ENCODE results near the gene C22orf15.
"Not testable (repeated sequence)": the region's sequence is repeated elsewhere in the genome, so short reads cannot be mapped to it uniquely, and the experiment has no call there.

C22orf15 gene, protein sequence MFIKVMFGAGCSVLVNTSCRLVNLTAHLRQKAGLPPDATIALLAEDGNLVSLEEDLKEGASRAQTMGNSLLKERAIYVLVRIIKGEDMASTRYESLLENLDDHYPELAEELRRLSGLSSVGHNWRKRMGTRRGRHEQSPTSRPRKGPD

DNA sequence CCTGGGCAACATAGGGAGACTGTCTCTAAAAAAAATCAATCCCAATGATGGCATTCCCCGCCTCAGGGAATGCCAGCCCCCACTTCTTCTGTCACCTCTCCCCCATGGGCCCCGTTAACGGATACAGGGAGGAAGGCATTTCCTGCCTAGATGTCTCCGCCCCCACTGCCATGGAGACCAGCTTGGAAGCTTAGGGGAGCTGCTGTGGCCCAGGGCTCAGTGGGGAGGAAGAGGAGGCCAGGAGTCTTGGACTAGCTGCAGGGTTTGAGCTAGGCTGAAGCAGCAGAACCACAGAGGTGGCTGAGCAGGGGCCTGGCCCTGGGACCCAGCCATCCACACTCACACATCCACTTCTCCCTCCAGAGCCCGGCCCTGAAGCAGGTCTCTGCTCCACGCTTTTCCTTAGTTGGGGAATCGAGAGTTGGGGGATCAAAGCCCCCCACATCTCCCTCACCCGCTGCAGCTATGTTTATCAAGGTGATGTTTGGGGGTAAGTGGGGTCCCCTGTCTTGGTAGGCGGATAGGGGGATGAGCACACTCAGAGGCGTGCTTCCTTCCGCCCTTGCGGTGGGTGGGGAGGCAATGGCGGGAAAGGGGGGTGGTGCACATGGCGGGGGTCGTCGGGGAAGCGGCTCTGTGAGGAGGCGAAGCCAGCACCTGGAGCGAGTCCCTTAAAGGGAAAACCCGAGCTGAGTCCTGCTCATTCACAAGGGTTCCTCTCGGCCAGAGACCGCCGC is at the start of gene C22orf15:
TSS of gene C22orf15 (plus strand) at position 149 of the 737 bp plus-strand sequence. CDS start at position 466, 317 bp downstream.
- DNase-seq = no peak

DNA sequence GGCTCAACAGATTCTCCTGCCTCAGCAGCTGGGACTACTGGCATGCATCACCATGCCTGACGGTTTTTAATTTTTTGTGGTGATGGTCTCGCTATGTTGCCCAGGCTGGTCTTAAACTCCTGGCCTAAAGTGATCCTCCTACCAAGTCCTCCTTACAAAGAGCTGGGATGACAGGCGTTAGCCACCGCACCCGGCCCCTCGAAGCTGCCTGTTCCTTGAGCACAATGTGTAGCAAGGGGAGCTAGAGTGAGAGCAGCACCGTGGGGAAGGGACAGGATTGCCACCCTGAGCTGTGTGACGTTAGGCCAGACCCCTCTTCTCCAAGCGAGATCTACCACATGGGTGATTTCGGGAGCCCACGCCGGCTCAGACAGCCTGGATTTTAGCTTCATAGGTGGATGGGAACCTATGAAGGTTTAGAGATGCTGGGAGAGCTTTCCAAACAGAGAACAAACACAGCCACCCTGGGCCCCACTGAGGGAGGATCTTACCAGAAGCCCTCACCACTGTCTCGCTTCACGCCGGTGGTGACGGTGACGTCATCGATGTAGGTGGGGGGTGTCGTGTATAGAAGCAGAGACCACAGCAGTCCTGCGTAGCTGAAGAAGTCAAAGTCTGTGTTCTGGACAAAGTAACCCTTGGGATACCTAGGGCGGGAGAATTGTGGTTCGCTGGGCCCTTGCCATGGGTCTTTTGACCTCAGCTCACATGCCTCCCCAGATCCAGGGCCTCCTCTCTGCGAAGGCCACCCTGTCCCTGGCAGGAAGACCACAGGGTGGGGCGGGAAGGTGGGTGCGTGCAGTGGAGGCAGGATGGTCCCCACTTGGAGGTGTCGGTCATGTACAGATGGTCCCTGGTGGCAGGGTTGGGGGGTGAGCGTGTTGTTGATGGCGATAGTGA is 48.8 kb upstream of the C22orf15 start:
- DNase-seq = no peak

DNA sequence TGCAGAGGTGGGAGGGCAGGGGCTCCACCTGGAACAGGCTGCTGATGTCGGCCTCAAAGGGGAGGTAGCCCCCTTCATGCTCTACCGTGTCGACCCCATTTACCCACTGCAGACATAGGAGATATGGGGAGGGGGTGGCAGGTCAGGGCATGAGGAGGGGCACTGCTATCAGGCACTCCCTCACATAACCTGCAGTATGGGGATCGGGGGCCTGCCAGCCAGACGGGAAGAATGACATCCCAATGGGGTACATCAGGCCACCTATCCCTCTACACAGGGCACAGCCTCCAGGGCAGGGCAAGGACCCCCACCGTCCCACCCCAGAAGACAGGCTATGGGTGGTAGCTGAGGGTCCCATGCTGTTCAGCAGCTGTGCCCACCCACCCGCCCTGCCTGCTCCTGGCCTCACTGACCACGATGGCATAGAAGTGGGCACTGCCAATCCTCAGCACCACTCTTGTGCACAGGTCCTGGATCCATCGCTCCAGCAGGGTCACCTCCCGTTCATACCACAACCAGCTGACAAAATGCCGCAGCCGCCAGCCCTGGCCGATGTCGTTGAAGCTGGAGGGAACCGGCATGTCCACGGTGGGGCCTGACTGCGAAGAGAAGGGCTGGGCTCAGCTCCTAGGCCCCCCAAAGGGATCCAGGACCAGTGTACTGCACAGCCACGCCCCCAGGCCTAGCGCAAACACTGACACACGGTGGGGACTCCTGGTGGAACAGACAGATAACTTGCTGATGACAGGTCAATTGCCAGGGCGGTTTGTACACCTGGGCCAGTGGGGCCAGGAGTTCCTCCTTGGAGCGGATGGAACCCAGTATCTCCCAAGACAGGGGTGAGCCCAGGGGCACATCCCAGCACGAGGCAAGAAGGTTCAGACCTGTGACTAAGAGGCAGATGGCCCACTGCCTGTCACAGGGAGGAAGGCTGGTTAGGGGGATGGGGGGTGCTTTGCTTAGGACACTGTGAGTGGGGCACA is 47.9 kb upstream of the C22orf15 start:
- DNase-seq = no peak

DNA sequence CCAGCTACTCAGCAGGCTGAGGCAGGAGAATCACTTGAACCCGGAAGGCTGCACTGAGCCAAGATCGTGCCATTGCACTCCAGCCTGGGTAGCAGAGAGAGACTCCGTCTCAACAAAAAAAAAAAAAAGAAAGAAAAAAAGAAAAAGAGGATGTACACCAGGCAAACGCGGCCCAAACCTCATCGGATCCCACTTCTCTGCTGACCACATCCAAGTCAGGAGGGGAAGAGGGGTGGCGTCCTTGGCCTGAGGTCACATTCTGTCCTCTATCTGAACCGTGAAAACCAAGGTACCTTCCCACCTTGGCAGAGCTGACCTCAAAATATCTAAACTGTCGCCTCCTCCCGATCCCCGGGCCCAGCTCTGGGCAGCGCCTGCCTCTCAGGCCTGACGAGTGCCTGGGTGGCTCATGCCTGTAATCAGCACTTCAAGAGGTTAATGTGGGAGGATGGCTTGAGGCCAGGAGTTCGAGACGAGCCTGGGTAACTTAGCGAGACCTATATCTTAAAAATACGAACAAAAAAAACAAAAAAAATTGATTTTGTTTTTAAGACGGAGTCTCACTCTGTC is 46.9 kb upstream of the C22orf15 start:
- no peak for DNase-seq

DNA sequence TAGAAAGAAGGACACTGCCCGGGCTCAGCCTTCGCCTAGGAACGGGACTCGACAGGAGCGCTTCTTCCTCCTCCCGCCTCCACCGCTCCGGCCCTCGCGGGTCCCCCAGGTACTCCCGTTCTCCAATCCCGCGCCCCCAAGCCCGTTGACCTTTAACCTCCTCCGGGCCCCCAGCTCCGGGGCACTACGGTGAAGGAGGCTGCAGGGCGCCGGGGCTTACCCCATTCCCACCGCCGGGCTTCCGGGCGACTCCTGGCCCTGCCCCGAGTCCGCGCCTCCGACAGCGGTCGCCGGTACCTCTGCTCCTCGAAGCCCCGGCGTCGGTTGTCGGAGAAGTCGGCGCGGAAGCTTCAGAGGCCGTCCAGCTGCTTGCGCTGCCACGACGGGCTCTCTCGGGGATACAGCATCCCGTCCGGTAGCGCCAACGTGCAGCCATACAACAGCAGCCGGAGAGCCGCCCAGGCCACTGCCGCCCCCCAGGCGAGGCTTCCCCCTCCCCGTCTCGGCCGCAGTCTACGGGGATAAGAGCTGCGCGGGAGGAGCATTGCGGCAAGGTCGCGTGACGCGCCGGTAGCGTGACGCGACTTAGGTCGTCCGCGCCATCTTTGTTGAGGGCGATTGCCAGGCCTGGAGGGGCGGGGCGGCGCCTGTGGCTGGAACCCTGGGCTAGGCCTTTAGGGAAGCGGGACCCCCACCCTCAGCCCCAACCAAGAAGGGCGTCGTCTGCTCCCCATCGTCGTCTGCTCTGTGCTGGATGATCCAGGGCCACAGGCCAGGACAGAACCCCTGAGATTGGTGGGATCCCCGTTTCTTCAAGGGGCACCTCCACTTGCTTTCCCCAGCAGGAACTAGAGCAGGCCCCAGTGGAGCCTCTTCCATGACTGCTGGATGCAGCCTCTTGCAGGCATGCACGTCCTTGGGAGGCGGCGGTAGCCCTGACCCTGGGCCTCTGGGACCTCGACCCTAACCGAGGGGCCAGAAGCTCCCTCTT is 45.7 kb upstream of the C22orf15 start:
- DNase-seq = peak; percentile 27

DNA sequence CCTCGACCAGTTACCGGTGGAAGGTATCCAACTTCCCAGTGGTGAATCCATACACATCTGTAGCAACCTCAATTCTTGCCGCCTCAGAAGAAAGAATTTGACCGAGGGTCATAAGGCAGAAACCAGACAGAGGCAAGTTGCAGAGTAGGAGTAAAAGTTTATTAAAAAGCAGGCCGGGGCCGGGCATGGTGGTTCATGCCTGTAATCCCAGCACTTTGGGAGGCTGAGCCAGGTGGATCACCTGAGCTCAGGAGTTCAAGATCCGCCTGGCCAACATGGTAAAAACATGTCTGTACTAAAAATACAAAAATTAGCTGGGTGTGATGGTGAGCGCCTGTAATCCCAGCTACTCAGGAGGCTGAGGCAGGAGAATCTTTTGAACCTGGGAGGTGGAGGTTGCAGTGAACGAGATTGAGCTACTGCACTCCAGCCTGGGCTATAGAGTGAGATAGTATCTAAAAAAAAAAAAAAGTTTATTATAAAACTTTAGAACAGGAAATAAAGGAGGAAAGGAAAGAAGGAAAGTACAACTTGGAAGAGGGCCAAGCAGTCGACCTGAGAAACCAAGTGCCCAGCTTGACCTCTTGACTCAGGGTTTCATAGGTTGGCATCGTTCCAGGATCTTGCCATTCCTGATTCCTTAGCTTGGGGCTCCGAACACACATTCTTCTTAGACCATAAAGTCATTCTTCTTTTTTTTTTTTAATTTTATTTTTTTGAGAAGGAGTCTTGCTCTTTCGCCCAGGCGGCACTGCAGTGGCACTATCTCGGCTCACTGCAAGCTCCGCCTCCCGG is 44.2 kb upstream of the C22orf15 start:
- DNase-seq = no peak

DNA sequence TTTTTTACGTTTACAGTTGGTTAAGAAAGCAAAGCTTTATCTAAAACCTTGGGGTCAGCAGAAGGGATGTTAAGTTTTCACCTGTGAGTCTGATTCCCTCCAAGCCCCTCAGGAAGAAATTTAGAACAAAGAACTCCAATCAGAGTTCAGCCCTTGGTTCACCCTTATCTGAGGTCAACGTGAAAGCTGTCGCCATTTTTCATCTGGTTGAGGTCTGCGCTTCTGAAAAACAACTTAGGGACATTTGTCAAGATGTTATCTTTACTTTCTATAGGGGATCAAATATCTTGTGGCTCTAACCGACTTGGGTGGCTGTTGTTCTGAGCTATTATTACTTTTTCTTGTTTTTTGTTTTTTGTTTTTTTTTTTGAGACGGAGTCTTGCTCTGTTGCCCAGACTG is 41.9 kb upstream of the C22orf15 start:
- no peak for DNase-seq

DNA sequence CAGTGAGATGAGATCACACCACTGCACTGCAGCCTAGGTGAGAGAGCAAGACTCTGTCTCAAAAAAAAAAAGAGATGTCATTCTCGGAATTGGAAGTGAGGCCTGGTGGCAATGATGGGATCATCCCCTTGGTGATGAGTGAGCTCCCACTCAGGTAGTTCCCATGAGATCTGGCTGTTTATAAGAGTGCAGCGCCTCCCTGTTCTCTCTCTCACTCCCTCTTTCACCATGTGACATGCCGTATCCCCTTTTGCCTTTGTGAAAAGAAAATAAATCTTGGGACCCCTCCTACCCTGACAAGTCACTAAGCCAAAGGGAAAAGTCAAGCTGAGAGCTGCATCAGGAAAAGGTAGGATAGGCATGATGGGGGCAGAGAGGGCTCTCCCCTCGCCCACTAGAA is 40.6 kb upstream of the C22orf15 start:
- no peak for DNase-seq

DNA sequence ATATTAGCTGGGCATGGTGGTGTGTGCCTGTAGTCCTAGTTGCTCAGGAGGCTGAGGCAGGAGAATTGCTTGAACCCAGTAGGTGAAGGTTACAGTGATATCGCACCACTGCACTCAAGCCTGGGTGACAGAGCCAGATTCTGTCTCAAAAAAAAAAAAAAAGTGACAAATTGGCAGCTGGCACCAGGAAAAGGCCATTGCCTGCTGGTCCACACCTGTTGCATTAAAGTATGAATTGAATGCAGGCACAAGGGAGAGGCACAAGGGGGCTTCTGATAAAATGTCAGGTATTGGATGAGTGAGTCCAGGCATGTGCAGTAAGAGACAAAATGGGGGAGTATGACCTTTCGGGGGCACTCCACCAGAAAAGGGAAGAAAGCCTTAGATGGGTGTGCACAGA is 40.1 kb upstream of the C22orf15 start:
- no peak for DNase-seq

DNA sequence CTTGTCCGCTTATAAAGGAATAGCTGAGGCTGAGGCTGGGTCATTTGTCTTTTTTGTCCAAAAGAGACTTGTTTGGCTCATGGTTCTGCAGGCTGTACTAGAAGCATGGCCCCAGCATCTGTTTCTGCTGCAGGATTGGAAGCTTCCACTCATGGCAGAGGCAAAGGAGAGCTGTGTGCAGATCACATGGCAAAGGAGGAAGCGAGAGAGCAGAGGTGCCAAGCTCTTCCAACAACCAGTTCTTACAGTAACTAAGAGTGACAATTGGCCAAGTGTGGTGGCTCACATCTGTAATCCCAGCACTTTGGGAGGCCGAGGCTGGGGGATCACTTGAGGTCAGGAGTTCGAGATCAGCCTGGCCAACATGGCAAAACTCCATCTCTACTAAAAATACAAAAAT is 34.7 kb upstream of the C22orf15 start:
- not testable (repeated sequence) for DNase-seq

DNA sequence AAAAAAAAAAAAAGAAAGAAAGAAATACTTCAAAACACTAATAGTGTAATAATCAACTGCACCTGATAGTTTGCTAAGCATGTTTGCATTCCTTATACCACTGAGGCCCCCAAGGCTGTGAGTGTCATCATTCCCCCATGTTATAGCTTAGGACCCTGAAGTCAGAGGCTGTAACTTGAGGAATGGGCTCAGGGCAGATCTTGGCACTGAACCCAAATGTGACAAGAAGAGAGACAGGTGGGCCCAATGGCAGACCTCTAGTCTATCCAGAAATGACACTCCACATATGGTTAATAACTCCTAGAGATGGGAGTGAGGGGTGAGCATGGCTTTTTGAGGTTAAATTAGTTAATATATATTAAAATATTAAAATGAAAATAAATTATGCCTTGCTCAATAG is 25.1 kb upstream of the C22orf15 start:
- DNase-seq = no peak

DNA sequence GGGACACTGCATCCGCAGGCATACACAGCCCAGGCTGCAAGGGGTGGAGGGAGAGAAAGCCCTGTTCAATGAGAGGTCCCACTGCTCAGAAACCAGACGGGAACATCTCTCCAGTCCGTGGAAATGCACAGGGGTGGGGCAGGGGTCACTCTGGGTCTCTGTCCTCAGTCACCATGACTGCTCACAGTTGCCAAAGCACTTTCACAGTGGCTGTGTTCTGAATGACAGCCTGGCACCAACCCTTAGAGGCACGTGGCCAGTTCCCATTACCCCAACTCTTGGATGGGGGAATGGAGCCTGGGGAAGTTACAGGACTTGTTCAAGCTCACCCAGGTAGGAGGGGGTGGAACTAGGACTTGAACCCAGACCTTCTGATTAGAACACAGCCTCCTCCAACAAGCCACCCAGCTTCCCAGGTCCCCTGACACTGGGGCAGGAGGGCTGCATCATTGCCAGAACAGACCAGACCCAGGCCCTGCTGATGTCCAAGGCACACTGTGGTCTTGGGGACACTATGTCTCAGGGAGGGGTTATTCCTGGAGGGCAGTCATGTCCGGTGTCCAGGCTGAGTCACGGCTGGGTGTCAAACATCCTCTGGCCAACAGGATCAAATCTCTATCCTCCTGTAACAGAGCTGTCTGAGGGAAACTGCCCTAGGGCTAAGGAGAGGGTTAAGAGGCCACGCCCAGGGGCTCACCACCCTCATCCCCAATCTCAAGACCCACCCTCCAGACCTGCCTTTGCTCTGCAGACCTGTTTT is 20.1 kb upstream of the C22orf15 start:
- DNase-seq = no peak

DNA sequence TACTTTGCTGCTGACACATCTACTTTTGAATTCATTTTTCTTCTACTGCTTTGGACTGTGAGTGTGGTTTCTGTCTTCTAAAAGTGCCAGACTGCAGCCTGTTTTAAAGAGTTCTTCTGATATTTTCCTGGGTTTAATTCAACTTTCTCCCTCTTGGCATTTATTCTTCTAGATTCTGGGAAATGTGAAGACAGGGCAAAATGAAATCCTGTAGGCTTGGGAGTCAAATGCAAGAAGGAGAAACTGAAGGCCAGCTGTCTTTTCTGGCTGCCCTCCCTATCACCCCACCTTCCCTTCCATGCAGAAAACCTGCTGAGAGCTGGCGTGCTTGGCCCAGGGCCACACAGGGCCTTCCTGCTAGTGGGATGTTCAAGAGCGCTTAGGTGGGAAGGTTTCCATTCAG is 19.5 kb upstream of the C22orf15 start:
- no peak for DNase-seq

DNA sequence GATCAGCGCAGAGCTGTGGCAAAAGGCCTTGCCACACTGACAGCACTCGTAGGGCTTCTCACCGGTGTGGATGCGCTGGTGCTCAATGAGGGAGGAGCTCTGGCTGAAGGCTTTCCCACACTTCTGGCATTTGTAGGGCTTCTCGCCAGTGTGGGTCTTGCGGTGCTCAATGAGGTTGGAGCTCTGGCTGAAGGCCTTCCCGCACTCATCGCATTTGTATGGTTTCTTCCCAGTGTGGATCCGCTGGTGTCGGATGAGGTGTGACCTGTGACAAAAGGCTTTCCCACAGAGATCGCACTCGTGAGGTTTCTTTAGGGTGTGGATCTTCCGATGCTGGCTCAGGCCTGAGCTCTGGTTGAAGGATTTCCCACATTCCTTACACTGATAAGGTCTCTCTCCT is 18.8 kb upstream of the C22orf15 start:
- no peak for DNase-seq

DNA sequence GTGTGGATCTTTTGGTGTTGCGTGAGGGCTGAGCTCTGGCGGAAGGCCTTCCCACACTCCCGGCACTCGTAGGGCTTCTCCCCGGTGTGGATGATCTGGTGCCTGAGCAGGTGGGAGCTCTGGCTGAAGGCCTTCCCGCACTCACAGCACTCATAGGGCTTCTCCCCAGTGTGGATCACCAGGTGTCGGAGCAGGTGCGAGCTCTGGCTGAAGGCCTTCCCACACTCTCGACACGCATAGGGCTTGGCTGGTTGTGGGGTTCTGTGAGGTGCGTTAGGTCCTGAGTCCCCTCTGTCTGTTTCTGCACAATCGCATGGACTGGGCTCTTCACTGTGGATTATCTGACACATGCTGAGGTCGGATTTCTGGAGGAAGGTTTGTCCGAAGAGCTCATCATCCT is 18.3 kb upstream of the C22orf15 start:
- DNase-seq = no peak

DNA sequence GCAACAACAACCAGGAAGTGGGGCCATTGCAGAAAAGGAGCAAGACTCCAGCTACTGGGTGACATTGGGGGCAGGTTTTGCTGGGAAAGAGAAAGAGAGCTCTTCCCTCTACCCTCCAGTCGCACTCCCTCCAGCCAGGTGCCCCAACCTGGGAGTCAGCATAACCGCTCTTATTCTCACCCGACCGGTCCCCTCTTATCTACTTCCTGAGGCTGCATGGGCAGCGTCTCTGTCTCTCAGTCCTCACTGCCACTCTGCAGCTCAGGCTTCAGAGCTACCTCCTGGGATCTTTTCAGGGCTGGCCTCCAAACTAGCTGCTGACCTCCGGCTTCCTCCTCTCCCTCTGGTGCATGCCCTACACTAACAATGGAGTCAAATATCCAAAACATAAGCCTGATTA is 17.0 kb upstream of the C22orf15 start:
- DNase-seq = no peak

DNA sequence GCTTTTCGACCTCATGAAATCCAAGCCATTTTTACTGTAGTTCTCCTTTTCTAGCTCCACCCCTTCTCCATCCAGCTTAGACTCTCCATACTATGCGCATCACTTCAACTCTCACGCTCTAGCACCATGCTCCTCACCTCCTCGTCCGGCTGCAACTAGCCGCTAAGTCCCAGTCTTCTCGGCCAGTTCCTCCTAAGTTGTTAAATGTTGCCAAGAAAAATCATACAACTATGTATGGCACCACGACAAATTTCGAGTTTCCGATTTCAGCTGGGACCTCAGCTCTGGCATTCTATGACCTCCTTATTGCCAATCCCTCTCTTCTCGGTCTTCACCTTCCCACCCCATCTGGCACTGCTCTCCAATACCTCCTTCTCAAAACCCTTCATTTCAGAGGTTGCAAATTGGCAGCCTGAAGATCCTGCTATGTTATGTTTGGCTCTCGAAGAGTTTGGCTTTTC is 12.9 kb upstream of the C22orf15 start:
- no peak for DNase-seq

DNA sequence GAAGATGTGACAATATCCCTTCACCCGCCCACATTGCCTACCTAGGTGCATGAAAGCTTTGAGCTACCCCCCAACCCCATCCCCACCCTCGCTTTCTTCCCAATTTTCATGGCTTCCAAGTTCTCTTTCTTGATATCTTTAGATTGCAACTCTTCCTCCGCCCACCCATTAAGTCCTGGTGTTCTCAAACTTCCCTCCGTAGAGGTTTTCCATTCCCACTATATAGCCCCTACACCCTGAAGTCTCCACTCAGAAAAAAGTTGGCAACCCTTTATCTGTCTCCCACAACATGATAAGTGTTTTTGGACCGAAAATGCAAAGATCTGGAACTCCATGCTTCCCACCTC is 12.4 kb upstream of the C22orf15 start:
- DNase-seq = no peak

DNA sequence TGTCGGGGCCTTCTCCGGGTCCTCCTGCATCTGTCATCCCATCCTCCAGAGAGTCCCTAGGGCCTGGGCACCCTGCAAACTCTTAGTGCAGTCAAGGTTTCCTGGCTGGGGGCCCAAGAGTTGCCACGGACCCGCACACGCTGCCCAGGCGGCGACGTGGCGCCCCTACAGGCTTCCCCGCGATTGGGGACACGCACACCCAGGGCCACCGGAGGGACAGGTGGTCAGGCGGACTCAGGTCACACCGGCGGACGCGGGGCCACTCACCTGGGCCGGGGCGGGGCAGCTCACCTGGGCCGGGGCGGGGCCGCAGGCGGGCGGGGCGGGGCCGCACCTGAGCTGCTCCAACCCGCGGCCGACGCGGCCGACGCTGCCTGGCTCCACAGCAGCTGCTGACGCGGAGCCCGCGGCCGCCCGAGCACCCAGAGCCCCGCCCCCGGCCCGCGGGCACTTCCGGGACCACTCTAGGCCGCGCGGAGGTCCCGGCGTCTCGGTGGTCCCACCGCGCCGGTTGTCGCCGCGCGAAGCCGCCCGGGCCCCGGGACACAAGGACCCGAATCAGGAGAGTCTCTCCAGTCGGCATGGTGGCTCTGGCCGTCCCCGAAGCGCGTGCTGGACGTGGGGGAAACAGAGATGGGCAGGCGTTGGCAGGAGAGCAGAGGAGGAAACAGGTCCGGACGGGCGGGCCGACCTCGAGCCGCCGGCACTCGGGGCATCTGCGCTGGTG is 11.9 kb upstream of the C22orf15 start, which contains the start of gene ZNF70:
TSS of gene ZNF70 (minus strand) at position 399 of the 727 bp plus-strand sequence. CDS start 5,972 bp downstream, outside the sequence.
- peak; percentile 40 for DNase-seq

Measured in DMS79 treated with DMSO at 0.1 percent for 48 hours (cell line).